ENCODE data around the gene FRMD4A. TPM values are rescaled to one million over a fixed set of nuclear protein-coding genes. Genes with fewer than 3 reads are reported as not detected.

FRMD4A gene
- total and polyA plus RNA-seq, 7 donors, result 3.0 to 27.8 (median 14.4) TPM

DNA sequence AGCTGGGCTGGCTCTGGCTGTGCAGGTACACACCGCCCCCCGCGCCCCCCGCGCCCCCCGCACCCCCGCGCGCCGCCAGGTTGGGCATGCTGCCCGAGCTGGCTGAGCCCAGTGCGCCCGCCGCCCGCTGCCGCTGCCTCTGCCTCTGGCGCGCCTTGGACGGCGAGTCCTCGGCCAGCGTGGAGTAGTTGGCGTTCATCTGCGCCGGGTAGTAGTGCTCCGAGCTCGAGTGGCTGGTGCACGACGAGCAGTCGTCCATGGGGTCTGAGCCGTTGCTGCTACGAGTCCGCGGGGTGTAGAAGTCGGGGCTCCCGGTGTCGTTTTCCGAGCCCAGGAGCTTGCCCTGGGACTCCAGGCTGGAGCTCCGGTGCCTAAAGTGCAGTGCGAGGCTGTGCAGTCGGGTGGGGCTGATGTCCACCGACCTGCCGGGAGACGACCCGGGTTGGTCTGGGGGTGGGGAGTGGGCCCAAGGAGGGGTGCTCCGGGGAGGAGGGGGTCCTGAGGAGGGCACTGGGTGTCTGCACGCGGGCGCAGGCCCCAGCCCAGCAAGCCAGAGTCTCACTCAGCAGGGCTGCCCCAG lies 673.5 kb downstream of the FRMD4A start:
- TF ChIP-seq POLR2AphosphoS5 (IDR thresholded peaks at IDR 0.05) (no peak), EP300 (IDR thresholded peaks at IDR 0.05) (no peak), POLR2A (IDR thresholded peaks at IDR 0.05) (no peak)
- TF ChIP-seq, protein P1, sequence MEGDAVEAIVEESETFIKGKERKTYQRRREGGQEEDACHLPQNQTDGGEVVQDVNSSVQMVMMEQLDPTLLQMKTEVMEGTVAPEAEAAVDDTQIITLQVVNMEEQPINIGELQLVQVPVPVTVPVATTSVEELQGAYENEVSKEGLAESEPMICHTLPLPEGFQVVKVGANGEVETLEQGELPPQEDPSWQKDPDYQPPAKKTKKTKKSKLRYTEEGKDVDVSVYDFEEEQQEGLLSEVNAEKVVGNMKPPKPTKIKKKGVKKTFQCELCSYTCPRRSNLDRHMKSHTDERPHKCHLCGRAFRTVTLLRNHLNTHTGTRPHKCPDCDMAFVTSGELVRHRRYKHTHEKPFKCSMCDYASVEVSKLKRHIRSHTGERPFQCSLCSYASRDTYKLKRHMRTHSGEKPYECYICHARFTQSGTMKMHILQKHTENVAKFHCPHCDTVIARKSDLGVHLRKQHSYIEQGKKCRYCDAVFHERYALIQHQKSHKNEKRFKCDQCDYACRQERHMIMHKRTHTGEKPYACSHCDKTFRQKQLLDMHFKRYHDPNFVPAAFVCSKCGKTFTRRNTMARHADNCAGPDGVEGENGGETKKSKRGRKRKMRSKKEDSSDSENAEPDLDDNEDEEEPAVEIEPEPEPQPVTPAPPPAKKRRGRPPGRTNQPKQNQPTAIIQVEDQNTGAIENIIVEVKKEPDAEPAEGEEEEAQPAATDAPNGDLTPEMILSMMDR (IDR thresholded peaks at IDR 0.05), result no peak
- Histone ChIP-seq H3K4me3 (no peak overlapping the region), H3K27ac (no peak overlapping the region), H3K36me3 (peaks cover 5 to 73% (median 28%) of the 10 kb centered on the region in 4 donors), H3K4me1 (peaks cover 0 to 32% (median 17%) of the 10 kb centered on the region in 4 donors), H3K9me3 (no peaks in the 10 kb centered on the region), H3K27me3 (no peaks in the 10 kb centered on the region)
- 96% methylated on average over 49 of the region's 49 CpGs for WGBS, 2 donors
- DNase-seq, result no peak
- intact Hi-C loops (cut with DNase I), result no loop called here

DNA sequence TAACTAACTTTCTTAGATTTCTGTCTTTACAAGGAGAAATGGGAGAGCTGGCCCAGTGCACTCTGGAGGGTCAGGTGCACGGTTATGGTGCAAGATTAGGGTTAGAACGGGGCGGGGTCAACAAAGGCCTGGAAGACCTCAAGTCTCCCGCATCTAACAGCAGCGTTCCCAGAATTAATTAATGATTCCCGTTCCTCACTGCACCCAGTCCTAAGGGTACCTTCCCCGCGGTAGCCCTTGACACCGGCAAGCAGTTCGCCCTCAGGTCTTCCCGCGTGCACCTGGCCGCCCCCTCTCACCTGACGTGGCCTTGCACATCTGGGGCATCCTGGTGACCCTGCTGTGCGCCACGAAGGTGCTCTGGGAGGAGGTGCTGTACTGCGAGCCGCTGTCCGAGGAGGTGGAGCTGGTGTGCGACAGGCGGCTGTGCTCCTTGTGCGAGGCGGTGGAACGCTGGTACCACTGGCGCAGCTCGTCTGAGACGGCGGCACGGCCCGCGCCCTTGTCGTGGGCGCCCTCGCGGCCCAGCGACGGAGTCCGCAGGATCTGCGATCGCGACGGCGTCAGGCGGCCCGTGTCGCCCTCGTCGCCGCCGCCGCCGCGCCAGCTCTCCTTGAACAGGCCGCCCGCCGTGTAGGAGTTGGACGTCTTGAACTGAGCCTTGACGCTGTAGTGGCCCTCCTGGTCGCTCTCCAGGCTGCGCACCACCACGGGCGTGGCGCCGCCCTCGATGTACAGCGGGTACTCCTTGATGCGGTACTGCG lies 674.2 kb downstream of the FRMD4A start:
- Histone ChIP-seq H3K27ac (no peak overlapping the region), H3K4me3 (no peak overlapping the region), H3K27me3 (no peaks in the 10 kb centered on the region), H3K36me3 (peaks cover 11 to 78% (median 31%) of the 10 kb centered on the region in 4 donors), H3K9me3 (no peaks in the 10 kb centered on the region), H3K4me1 (peaks cover 0 to 29% (median 17%) of the 10 kb centered on the region in 4 donors)
- 96 to 97% methylated on average over 68 of the region's 68 CpGs for WGBS, 2 donors
- no peak for TF ChIP-seq EP300 (IDR thresholded peaks at IDR 0.05)
- TF ChIP-seq, protein P1 (IDR thresholded peaks at IDR 0.05), result no peak
- no peak for TF ChIP-seq POLR2A (IDR thresholded peaks at IDR 0.05)
- no peak for TF ChIP-seq POLR2AphosphoS5 (IDR thresholded peaks at IDR 0.05)
- DNase-seq, result no peak
- intact Hi-C loops (cut with DNase I), result no loop called here

DNA sequence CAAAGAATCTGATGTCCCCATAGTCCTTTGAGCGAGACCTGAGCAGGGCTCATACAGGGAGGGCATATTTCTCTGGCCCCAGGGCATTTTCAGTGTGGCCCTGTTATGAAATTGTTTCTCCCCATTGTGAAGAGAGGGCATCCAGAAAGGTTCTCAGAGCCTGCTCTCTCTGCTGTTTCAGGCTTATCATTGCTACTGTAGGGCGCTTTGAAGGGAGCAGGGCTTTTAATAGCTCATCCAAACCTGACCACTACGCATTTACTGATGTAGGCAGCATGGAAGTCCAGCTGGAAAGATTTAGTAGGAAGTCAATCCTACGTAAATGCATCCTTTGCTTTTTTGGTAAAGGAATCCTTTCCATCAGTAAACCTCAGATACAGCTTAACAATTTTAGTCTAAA lies 675.9 kb downstream of the FRMD4A start:
- TF ChIP-seq, protein P1 (IDR thresholded peaks at IDR 0.05), result no peak
- no peak for TF ChIP-seq POLR2A (IDR thresholded peaks at IDR 0.05)
- TF ChIP-seq POLR2AphosphoS5 (IDR thresholded peaks at IDR 0.05), result no peak
- TF ChIP-seq EP300 (IDR thresholded peaks at IDR 0.05), result no peak
- DNase-seq, result no peak
- WGBS, 2 donors, result 89 to 96% methylated on average over 4 of the region's 4 CpGs
- Histone ChIP-seq H3K27me3 (no peaks in the 10 kb centered on the region), H3K9me3 (no peaks in the 10 kb centered on the region), H3K36me3 (peaks cover 11 to 95% (median 40%) of the 10 kb centered on the region in 4 donors), H3K4me3 (no peak overlapping the region), H3K4me1 (peaks cover 0 to 12% (median 11%) of the 10 kb centered on the region in 4 donors), H3K27ac (no peak overlapping the region)
- intact Hi-C loops (cut with DNase I), result no loop called here

DNA sequence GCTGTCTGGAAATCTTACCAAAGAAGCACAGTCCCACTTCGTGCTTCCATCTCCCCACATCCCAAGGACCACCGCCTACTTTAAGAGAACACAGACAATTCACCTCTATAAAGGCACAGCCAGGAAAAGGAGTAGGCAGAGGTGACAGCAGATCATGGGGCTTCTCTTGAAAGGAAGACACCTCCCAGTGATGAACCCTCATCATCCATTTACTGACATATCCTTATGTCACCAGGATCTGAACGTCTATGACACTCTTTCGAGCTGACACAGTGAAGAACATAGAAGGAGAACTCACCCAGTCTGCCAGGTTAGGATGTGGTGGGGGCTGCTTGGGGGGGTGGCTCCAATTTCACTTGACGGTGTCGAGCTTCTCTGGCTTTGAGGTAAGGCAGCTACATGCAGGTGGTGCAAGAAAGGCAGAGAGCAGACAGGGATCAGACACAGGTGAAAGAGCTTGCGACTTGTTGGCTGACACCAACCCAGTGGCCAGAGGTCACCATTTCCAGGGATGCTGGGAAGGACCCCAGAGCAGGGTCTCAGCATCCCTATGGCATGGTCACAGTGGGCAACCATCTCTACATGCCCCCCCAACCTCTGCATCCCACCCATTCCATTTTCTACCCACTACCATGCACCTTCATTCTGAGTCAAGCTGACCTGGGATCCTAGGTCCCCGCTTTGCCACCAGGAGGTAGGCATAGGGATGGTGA lies 676.5 kb downstream of the FRMD4A start:
- Histone ChIP-seq H3K4me1 (peaks cover 0 to 6% (median 5%) of the 10 kb centered on the region in 4 donors), H3K27ac (no peak overlapping the region), H3K27me3 (no peaks in the 10 kb centered on the region), H3K36me3 (peaks cover 11 to 98% (median 41%) of the 10 kb centered on the region in 4 donors), H3K4me3 (no peak overlapping the region), H3K9me3 (no peaks in the 10 kb centered on the region)
- DNase-seq, result no peak
- TF ChIP-seq, protein P1 (IDR thresholded peaks at IDR 0.05), result no peak
- TF ChIP-seq POLR2A (IDR thresholded peaks at IDR 0.05) (no peak), POLR2AphosphoS5 (IDR thresholded peaks at IDR 0.05) (no peak), EP300 (IDR thresholded peaks at IDR 0.05) (no peak)
- intact Hi-C loops (cut with DNase I), result no loop called here
- 91 to 95% methylated on average over 8 of the region's 8 CpGs for WGBS, 2 donors
